Duodenal mucosa (tissue), 2 donors: ENCODE measurements around the gene RANBP17.

Experiments used
- H3K27ac ChIP-seq: one replicate; pipeline ENCODE4 v1.7.0; 2013; ENCODE audit warnings: low read depth, low read length
- H3K27me3 ChIP-seq, 2 donors: one replicate each; pipeline ENCODE4 v1.7.0; 2013; ENCODE audit warnings: low read length in 2 of 2, control low read depth in 1 of 2; ENCODE audit not compliant: insufficient read depth in 2 of 2, control insufficient read depth in 1 of 2
- H3K36me3 ChIP-seq, 2 donors: one replicate each; pipeline ENCODE4 v1.7.0; 2013; ENCODE audit warnings: low read length in 2 of 2, control low read depth in 1 of 2; ENCODE audit not compliant: insufficient read depth in 2 of 2, control insufficient read depth in 1 of 2
- H3K4me1 ChIP-seq, 2 donors: one replicate each; pipeline ENCODE4 v1.7.0; 2013; ENCODE audit warnings: low read length in 2 of 2, control low read depth in 1 of 2; ENCODE audit not compliant: insufficient read depth in 2 of 2, control insufficient read depth in 1 of 2
- H3K4me3 ChIP-seq, 2 donors: one replicate each; pipeline ENCODE4 v1.7.0; 2013; ENCODE audit warnings: low read length in 2 of 2, low read depth in 1 of 2
- H3K9ac ChIP-seq, 2 donors: one replicate each; pipeline ENCODE4 v1.7.0; 2013; ENCODE audit warnings: low read length in 2 of 2, low read depth in 1 of 2
- H3K9me3 ChIP-seq, 2 donors: one replicate each; pipeline ENCODE4 v1.7.0; 2013; ENCODE audit warnings: low read length in 2 of 2, control low read depth in 1 of 2; ENCODE audit not compliant: control insufficient read depth in 1 of 2

RANBP17 gene

GRCh38 chr5:171313481-171314206 lies 451.8 kb downstream of the RANBP17 start:
- Histone ChIP-seq H3K4me3 (no peak overlapping the region), H3K27me3 (peaks cover 88 to 92% of the 10 kb centered on the region in 2 donors), H3K36me3 (no peaks in the 10 kb centered on the region), H3K4me1 (peaks cover 0 to 13% of the 10 kb centered on the region in 2 donors), H3K9me3 (no peaks in the 10 kb centered on the region), H3K9ac (no peak overlapping the region), H3K27ac (no peak overlapping the region)

- Histone ChIP-seq H3K4me3 (no peak overlapping the region), H3K9me3 (no peaks in the 10 kb centered on the region), H3K9ac (no peak overlapping the region), H3K4me1 (peaks cover 0 to 13% of the 10 kb centered on the region in 2 donors), H3K27ac (no peak overlapping the region), H3K36me3 (no peaks in the 10 kb centered on the region), H3K27me3 (peaks cover 88 to 90% of the 10 kb centered on the region in 2 donors)
Observed at GRCh38 chr5:171314728-171315385, 453.0 kb downstream of the RANBP17 start.

GRCh38 chr5:171315386-171315891 lies 453.6 kb downstream of the RANBP17 start:
- H3K36me3 ChIP-seq, result no peaks in the 10 kb centered on the region
- H3K9ac ChIP-seq, result no peak overlapping the region
- no peaks in the 10 kb centered on the region for H3K9me3 ChIP-seq
- H3K4me1 ChIP-seq, result peaks cover 0 to 13% of the 10 kb centered on the region in 2 donors
- H3K4me3 ChIP-seq, result no peak overlapping the region
- peaks cover 86 to 88% of the 10 kb centered on the region in 2 donors for H3K27me3 ChIP-seq
- no peak overlapping the region for H3K27ac ChIP-seq

GRCh38 chr5:171315925-171316257 lies 454.1 kb downstream of the RANBP17 start:
- Histone ChIP-seq H3K27ac (no peak overlapping the region), H3K9ac (no peak overlapping the region), H3K27me3 (peaks cover 81 to 85% of the 10 kb centered on the region in 2 donors), H3K4me1 (peaks cover 0 to 11% of the 10 kb centered on the region in 2 donors), H3K4me3 (no peak overlapping the region), H3K9me3 (no peaks in the 10 kb centered on the region), H3K36me3 (no peaks in the 10 kb centered on the region)

- no peak overlapping the region for H3K27ac ChIP-seq
- H3K4me1 ChIP-seq, result peaks cover 0 to 6% of the 10 kb centered on the region in 2 donors
- H3K27me3 ChIP-seq, result peaks cover 76 to 85% of the 10 kb centered on the region in 2 donors
- no peak overlapping the region for H3K9ac ChIP-seq
- no peaks in the 10 kb centered on the region for H3K9me3 ChIP-seq
- no peaks in the 10 kb centered on the region for H3K36me3 ChIP-seq
- H3K4me3 ChIP-seq, result no peak overlapping the region
Observed at GRCh38 chr5:171316258-171317121, 454.7 kb downstream of the RANBP17 start.

GRCh38 chr5:171317230-171317629 lies 455.4 kb downstream of the RANBP17 start:
- H3K27me3 ChIP-seq, result peaks cover 78 to 88% of the 10 kb centered on the region in 2 donors
- H3K9me3 ChIP-seq, result no peaks in the 10 kb centered on the region
- H3K9ac ChIP-seq, result no peak overlapping the region
- H3K27ac ChIP-seq, result no peak overlapping the region
- H3K36me3 ChIP-seq, result no peaks in the 10 kb centered on the region
- H3K4me1 ChIP-seq, result peaks cover 0 to 6% of the 10 kb centered on the region in 2 donors
- no peak overlapping the region for H3K4me3 ChIP-seq

GRCh38 chr5:171318026-171318425 lies 456.2 kb downstream of the RANBP17 start:
- peaks cover 73 to 82% of the 10 kb centered on the region in 2 donors for H3K27me3 ChIP-seq
- no peak overlapping the region for H3K9ac ChIP-seq
- H3K4me3 ChIP-seq, result no peak overlapping the region
- no peaks in the 10 kb centered on the region for H3K9me3 ChIP-seq
- H3K27ac ChIP-seq, result no peak overlapping the region
- H3K36me3 ChIP-seq, result no peaks in the 10 kb centered on the region
- H3K4me1 ChIP-seq, result peaks cover 0 to 6% of the 10 kb centered on the region in 2 donors

- no peaks in the 10 kb centered on the region for H3K36me3 ChIP-seq
- H3K4me1 ChIP-seq, result no peaks in the 10 kb centered on the region
- H3K27me3 ChIP-seq, result peaks cover 46 to 68% of the 10 kb centered on the region in 2 donors
- H3K4me3 ChIP-seq, result no peak overlapping the region
- no peak overlapping the region for H3K9ac ChIP-seq
- no peaks in the 10 kb centered on the region for H3K9me3 ChIP-seq
- H3K27ac ChIP-seq, result no peak overlapping the region
Observed at GRCh38 chr5:171321447-171321846, 459.6 kb downstream of the RANBP17 start.

- H3K9me3 ChIP-seq, result no peaks in the 10 kb centered on the region
- H3K36me3 ChIP-seq, result no peaks in the 10 kb centered on the region
- H3K4me3 ChIP-seq, result no peak overlapping the region
- no peak overlapping the region for H3K27ac ChIP-seq
- no peak overlapping the region for H3K9ac ChIP-seq
- no peaks in the 10 kb centered on the region for H3K4me1 ChIP-seq
- peaks cover 36 to 58% of the 10 kb centered on the region in 2 donors for H3K27me3 ChIP-seq
Observed at GRCh38 chr5:171322527-171322926, 460.7 kb downstream of the RANBP17 start.

GRCh38 chr5:171323007-171323406 lies 461.2 kb downstream of the RANBP17 start:
- Histone ChIP-seq H3K27me3 (peaks cover 33 to 58% of the 10 kb centered on the region in 2 donors), H3K9me3 (no peaks in the 10 kb centered on the region), H3K4me3 (no peak overlapping the region), H3K27ac (no peak overlapping the region), H3K4me1 (no peaks in the 10 kb centered on the region), H3K9ac (no peak overlapping the region), H3K36me3 (no peaks in the 10 kb centered on the region)
